Measurements from ENCODE around the gene ITPKB.

The ITPKB gene

GRCh38 chr1:226647719-226648118, 91.4 kb downstream of the ITPKB start:
- in situ Hi-C loops (cut with HindIII; ENCODE audit: low sequenced_read_pairs), result loop anchor here (25.0 kb wide), 1 partner anchor 190 kb away; no protein-coding TSS in a partner anchor
- no peak for TF ChIP-seq CTCF (IDR thresholded peaks at IDR 0.05; ENCODE audit: low read depth, low read length, missing control alignments)
- H3K4me3 ChIP-seq (ENCODE audit: low read depth, low read length), result no peak overlapping the region
- no peak for DNase-seq (ENCODE audit: low read depth)

- H3K4me3 ChIP-seq (ENCODE audit: low read depth, low read length), result no peak overlapping the region
- TF ChIP-seq CTCF (IDR thresholded peaks at IDR 0.05; ENCODE audit: low read depth, low read length, missing control alignments), result no peak
- in situ Hi-C loops (cut with HindIII; ENCODE audit: low sequenced_read_pairs), result loop anchor here (25.0 kb wide), 1 partner anchor 190 kb away; no protein-coding TSS in a partner anchor
- DNase-seq (ENCODE audit: low read depth), result no peak
These were observed 92.1 kb downstream of the ITPKB start for GRCh38 chr1:226646870-226647449.

GRCh38 chr1:226646026-226646869, 92.8 kb downstream of the ITPKB start:
- in situ Hi-C loops (cut with HindIII; ENCODE audit: low sequenced_read_pairs), result loop anchor here (25.0 kb wide), 1 partner anchor 191 kb away; no protein-coding TSS in a partner anchor
- TF ChIP-seq CTCF (IDR thresholded peaks at IDR 0.05; ENCODE audit: low read depth, low read length, missing control alignments), result no peak
- DNase-seq (ENCODE audit: low read depth), result no peak
- H3K4me3 ChIP-seq (ENCODE audit: low read depth, low read length), result no peak overlapping the region

GRCh38 chr1:226645279-226645976, 93.7 kb downstream of the ITPKB start:
- H3K4me3 ChIP-seq (ENCODE audit: low read depth, low read length), result no peak overlapping the region
- DNase-seq (ENCODE audit: low read depth), result no peak
- no peak for TF ChIP-seq CTCF (IDR thresholded peaks at IDR 0.05; ENCODE audit: low read depth, low read length, missing control alignments)
- in situ Hi-C loops (cut with HindIII; ENCODE audit: low sequenced_read_pairs), result loop anchor here (25.0 kb wide), 1 partner anchor 192 kb away; no protein-coding TSS in a partner anchor

GRCh38 chr1:226644541-226645176, 94.4 kb downstream of the ITPKB start:
- TF ChIP-seq CTCF (IDR thresholded peaks at IDR 0.05; ENCODE audit: low read depth, low read length, missing control alignments), result no peak
- no peak overlapping the region for H3K4me3 ChIP-seq (ENCODE audit: low read depth, low read length)
- DNase-seq (ENCODE audit: low read depth), result no peak
- in situ Hi-C loops (cut with HindIII; ENCODE audit: low sequenced_read_pairs), result loop anchor here (25.0 kb wide), 1 partner anchor 193 kb away; no protein-coding TSS in a partner anchor
